Fibroblast of pulmonary artery (primary cell): ENCODE measurements around the gene LGR4.

ENCODE experiments used
- DNase-seq: peaks from one replicate; pipeline ENCODE4 v3.0.0-alpha.2; 2010; ENCODE audit warnings: low read depth
- H3K4me3 ChIP-seq: replicated peaks from 2 replicates; pipeline ENCODE4 v1.5.1; 2011; ENCODE audit warnings: low read depth, mild to moderate bottlenecking, control low read depth, low read length, moderate library complexity
- CTCF ChIP-seq: IDR thresholded peaks from 2 replicates; pipeline ENCODE4 v1.5.1; 2011; ENCODE audit warnings: mild to moderate bottlenecking, control low read depth, low read length, inconsistent platforms; ENCODE audit errors: missing control alignments

Gene LGR4

GRCh38 chr11:27361649-27362431 is 110.8 kb downstream of the LGR4 start:
- TF ChIP-seq CTCF: no peak
- H3K4me3 ChIP-seq: peak overlapping the region; percentile 78

GRCh38 chr11:27358296-27358695 is 114.3 kb downstream of the LGR4 start:
- H3K4me3 ChIP-seq: no peak overlapping the region
- DNase-seq: peak; percentile 47
- no peak for TF ChIP-seq CTCF

More at GRCh38 chr11:27361649-27362431, 110.8 kb downstream of the LGR4 start:
- no peak for DNase-seq

GRCh38 chr11:27357250-27357649 is 115.3 kb downstream of the LGR4 start:
- TF ChIP-seq CTCF: no peak
- DNase-seq: no peak
- H3K4me3 ChIP-seq: no peak overlapping the region

- no peak overlapping the region for H3K4me3 ChIP-seq
- no peak for TF ChIP-seq CTCF
- DNase-seq: no peak
These were observed 115.9 kb downstream of the LGR4 start for GRCh38 chr11:27356624-27357222.

GRCh38 chr11:27355575-27356104 is 117.0 kb downstream of the LGR4 start:
- no peak for TF ChIP-seq CTCF
- no peak for DNase-seq
- H3K4me3 ChIP-seq: no peak overlapping the region

- TF ChIP-seq CTCF: no peak
- DNase-seq: no peak
- H3K4me3 ChIP-seq: no peak overlapping the region
These were observed 118.1 kb downstream of the LGR4 start for GRCh38 chr11:27354359-27354965.
